HepG2 (cell line): ENCODE data around the gene MED13L. TPM values are rescaled to one million over a fixed set of nuclear protein-coding genes. Genes with fewer than 3 reads are reported as not detected.

Experiments
- ATAC-seq: fragments of 200-7000 bp; cut with Tn5 transposase; 3 replicates; pipeline ENCODE4 v1.9.1; 2020; ENCODE audit warnings: mild to moderate bottlenecking, moderate library complexity
- BruUV-seq: library from RNA; stranded (reverse); fragments of 400-500 nt; replicated peaks from 2 replicates; lab custom pipeline; 2021; lab: Mats Ljungman, UMichigan
- CTCF ChIA-PET: fragments of 300-600 bp; formaldehyde crosslinking; extraction: SDS; loops from one replicate; lab custom pipeline; 2021; ENCODE audit warnings: low total read pairs, inconsistent platforms, low intra/inter-chr PET ratio; lab: Yijun Ruan, JAX
- POLR2A ChIA-PET: fragments of 350-600 bp; sonication (Branson Sonifier 250); formaldehyde crosslinking; loops from one replicate; lab custom pipeline; 2020; ENCODE audit warnings: antibody characterized with exemption, inconsistent platforms; lab: Yijun Ruan, JAX
- DNase-seq: peaks from one replicate; pipeline ENCODE4 v3.0.0-alpha.2; 2015; ENCODE audit warnings: low spot score
- FAIRE-seq: peaks from 3 replicates; lab custom pipeline; 2011; peaks lifted over from hg19 to GRCh38; lab: Jason Lieb, UNC
- H2AFZ ChIP-seq: one replicate; pipeline ENCODE4 v1.6.1; 2011; ENCODE audit warnings: low read length, inconsistent platforms
- H3K27ac ChIP-seq: fragments of 300-600 bp; 3 replicates; pipeline ENCODE4 v1.8.0; 2011; ENCODE audit warnings: mixed run types, mild to moderate bottlenecking, mixed read lengths, low read length, inconsistent platforms; ENCODE audit not compliant: insufficient read depth; ENCODE audit errors: extremely low read length
- H3K27me3 ChIP-seq, 2 experiments: fragments of 200-600 bp in 1 of 2; 2 replicates in 1 of 2; 3 replicates in 1 of 2; pipeline versions ENCODE4 v1.6.0 to v1.8.0; 2011; ENCODE audit warnings: low read length in 2 of 2, mild to moderate bottlenecking in 2 of 2, moderate library complexity in 2 of 2, inconsistent platforms in 1 of 2; ENCODE audit not compliant: insufficient read depth in 2 of 2, control insufficient read depth in 1 of 2
- H3K36me3 ChIP-seq, 2 experiments: fragments of 200-600 bp in 1 of 2; replicated peaks in 1 of 2; 2 replicates in 1 of 2; 3 replicates in 1 of 2; pipeline versions ENCODE4 v1.5.1 to v1.8.0; 2011; ENCODE audit warnings: low read length in 2 of 2, inconsistent platforms in 1 of 2; ENCODE audit not compliant: insufficient read depth in 2 of 2, control insufficient read depth in 1 of 2
- H3K4me1 ChIP-seq: 2 replicates; pipeline ENCODE4 v1.5.1; 2012; ENCODE audit warnings: low read length, inconsistent platforms; ENCODE audit not compliant: insufficient read depth
- H3K4me2 ChIP-seq: 2 replicates; pipeline ENCODE4 v1.6.0; 2011; ENCODE audit warnings: low read depth, low read length, inconsistent platforms
- H3K4me3 ChIP-seq, 3 experiments: fragments of 200-600 bp in 1 of 3; sonication (generic), shearing (Covaris generic) in 1 of 3; replicated peaks in 1 of 3; 2 replicates each; pipeline ENCODE4 v1.5.1; 2011 to 2016; ENCODE audit warnings: low read length in 3 of 3, inconsistent platforms in 2 of 3, low read depth in 2 of 3, mild to moderate bottlenecking in 2 of 3, control low read depth in 1 of 3, mixed read lengths in 1 of 3; ENCODE audit not compliant: insufficient read depth in 1 of 3
- H3K79me2 ChIP-seq: one replicate; pipeline ENCODE4 v1.6.1; 2011; ENCODE audit warnings: low read length, inconsistent platforms; ENCODE audit not compliant: insufficient read depth
- H3K9ac ChIP-seq: 2 replicates; pipeline ENCODE4 v1.6.0; 2011; ENCODE audit warnings: mild to moderate bottlenecking, low read depth, low read length, inconsistent platforms; ENCODE audit not compliant: insufficient read depth
- H3K9me3 ChIP-seq: 2 replicates; pipeline ENCODE4 v1.5.1; 2012; ENCODE audit warnings: mild to moderate bottlenecking, low read length
- H4K20me1 ChIP-seq: 2 replicates; pipeline ENCODE4 v1.6.0; 2011; ENCODE audit warnings: inconsistent platforms, mild to moderate bottlenecking, low read length, moderate library complexity; ENCODE audit not compliant: insufficient read depth
- CSRNP1 ChIP-seq: sonication (generic); formaldehyde crosslinking; IDR thresholded peaks from 2 replicates; pipeline ENCODE4 v1.8.1; 2023; ENCODE audit warnings: mild to moderate bottlenecking, missing genetic modification reagents
- ETV5 ChIP-seq: IDR thresholded peaks from 2 replicates; pipeline ENCODE4 v1.6.1; 2018; ENCODE audit warnings: missing biosample characterization, missing genetic modification reagents, inconsistent platforms, borderline replicate concordance
- NKX3-1 ChIP-seq: sonication (generic); formaldehyde crosslinking; IDR thresholded peaks from 2 replicates; pipeline ENCODE4 v1.5.0; 2020; ENCODE audit warnings: missing genetic modification reagents
- PAX8 ChIP-seq: sonication (generic); formaldehyde crosslinking; IDR thresholded peaks from 2 replicates; pipeline ENCODE4 v1.8.0; 2022; ENCODE audit warnings: mild to moderate bottlenecking, missing genetic modification reagents, borderline replicate concordance
- RELA ChIP-seq: sonication (generic); formaldehyde crosslinking; IDR thresholded peaks from 2 replicates; pipeline ENCODE4 v1.4.0; 2020; ENCODE audit warnings: missing genetic modification reagents
- ZFP36L2 ChIP-seq: sonication (generic); formaldehyde crosslinking; IDR thresholded peaks from 2 replicates; pipeline ENCODE4 v1.4.0; 2020; ENCODE audit warnings: missing genetic modification reagents
- ZKSCAN8 ChIP-seq: IDR thresholded peaks from 2 replicates; pipeline ENCODE4 v1.6.1; 2016; ENCODE audit warnings: borderline replicate concordance, missing genetic modification reagents, missing compliant biosample characterization
- ZNF768 ChIP-seq: sonication (generic); formaldehyde crosslinking; IDR thresholded peaks from 2 replicates; pipeline ENCODE4 v1.4.0; 2020; ENCODE audit warnings: missing genetic modification reagents
- ZSCAN9 ChIP-seq: IDR thresholded peaks from 2 replicates; pipeline ENCODE4 v1.6.1; 2016; ENCODE audit warnings: borderline replicate concordance
- WGBS: methylation state at CpG from one replicate; pipeline ENCODE4 v1.1.6; 2017; ENCODE audit warnings: low lambda C conversion rate; 5-methylcytosine and 5-hydroxymethylcytosine counted together
- in situ Hi-C: cut with HindIII; loops from 2 replicates; pipeline ENCODE4 v1.10.0; 2017; ENCODE audit warnings: low pct_unique_long_range_greater_than_20kb; ENCODE audit not compliant: extremely low pct_ligation_motif_present
- intact Hi-C: fragments of 100-400 bp; cut with micrococcal nuclease; formaldehyde crosslinking; loops from one replicate; pipeline ENCODE4 v1.10.0; 2022; ENCODE audit not compliant: unreplicated experiment
- polyA plus RNA-seq, 8 experiments: library from polyadenylated mRNA; depleted of rRNA in 3 of 8; stranded (reverse) in 7 of 8; unstranded in 1 of 8; fragments of >200 nt; fragmentation: Illumina TruSeq in 4 of 8; extraction: Trizol in 4 of 8; gene quantifications; 2 replicates each; pipeline versions ENCODE4 v1.2.1 to v1.2.3, GENCODE V29; 2011 to 2016; ENCODE audit warnings: low read depth in 4 of 8, missing spikeins in 1 of 8, mixed read lengths in 1 of 8; ENCODE audit not compliant: insufficient read depth in 1 of 8
- total RNA-seq, 5 experiments: library from RNA; depleted of rRNA; stranded (reverse); fragments of >200 nt; fragmentation: Illumina TruSeq; extraction: Trizol; gene quantifications; 2 replicates each; pipeline ENCODE4 v1.2.3, GENCODE V29; 2016; ENCODE audit warnings: low read depth in 1 of 5

The MED13L gene
- total and polyA plus RNA-seq, 2 of the 13 experiments (the other 11 are each of a cell fraction or from before 2014, with no cell fraction given), result 24.8 to 38.9 TPM

- TF ChIP-seq CSRNP1 (CRISPR knock-in tag) (no peak), ZSCAN9 (CRISPR knock-in tag) (no peak), ZFP36L2 (CRISPR knock-in tag) (no peak), PAX8 (no peak), ZNF768 (CRISPR knock-in tag) (no peak), ZKSCAN8 (CRISPR knock-in tag) (no peak)
These were observed 132.0 kb downstream of the MED13L start (continued) for GRCh38 chr12:116145451-116145850.

- Histone ChIP-seq H3K27ac (no peak overlapping the region), H3K4me3 (no peak overlapping the region), H4K20me1 (peaks cover 7% of the 10 kb centered on the region; the same call in 1 of the 2 replicates), H3K36me3 (no peaks in the 10 kb centered on the region), H2AFZ (no peak overlapping the region), H3K79me2 (peaks cover 31% of the 10 kb centered on the region), H3K27me3 (no peaks in the 10 kb centered on the region), H3K9ac (no peak overlapping the region), H3K4me2 (no peak overlapping the region), H3K9me3 (no peaks in the 10 kb centered on the region), H3K4me1 (peaks cover 26% of the 10 kb centered on the region)
- no peak for TF ChIP-seq NKX3-1
- TF ChIP-seq ETV5 (CRISPR knock-in tag), result no peak
- no peak for TF ChIP-seq RELA
- ATAC-seq (no peak), DNase-seq (no peak), FAIRE-seq (no peak)
- POLR2A ChIA-PET, result no interaction called here
- intact Hi-C loops, result no loop called here
- in situ Hi-C loops, result no loop called here
- CTCF ChIA-PET, result no interaction called here
- no TSS peak for BruUV-seq
- WGBS, result 74% methylated on average over 1 of the region's 1 CpG
These were observed 133.1 kb downstream of the MED13L start for GRCh38 chr12:116144384-116144783.
